Placental pericyte (primary cell): ENCODE results near the gene TPPP2. TPM values are rescaled to one million over a fixed set of nuclear protein-coding genes. Genes with fewer than 3 reads are reported as not detected.

Experiments used
- total RNA-seq: library from RNA; depleted of rRNA; stranded (reverse); fragments of >200 nt; gene quantifications from 2 replicates; pipeline ENCODE4 v1.2.3, GENCODE V29; 2012

The TPPP2 gene
- total RNA-seq = not detected in 2 replicates

GRCh38 chr14:21029917-21030316 lies at the start of gene TPPP2:
Gene TPPP2 (plus strand): TSS chr14:21030217. CDS start chr14:21030582, 365 bp downstream.

DNA sequence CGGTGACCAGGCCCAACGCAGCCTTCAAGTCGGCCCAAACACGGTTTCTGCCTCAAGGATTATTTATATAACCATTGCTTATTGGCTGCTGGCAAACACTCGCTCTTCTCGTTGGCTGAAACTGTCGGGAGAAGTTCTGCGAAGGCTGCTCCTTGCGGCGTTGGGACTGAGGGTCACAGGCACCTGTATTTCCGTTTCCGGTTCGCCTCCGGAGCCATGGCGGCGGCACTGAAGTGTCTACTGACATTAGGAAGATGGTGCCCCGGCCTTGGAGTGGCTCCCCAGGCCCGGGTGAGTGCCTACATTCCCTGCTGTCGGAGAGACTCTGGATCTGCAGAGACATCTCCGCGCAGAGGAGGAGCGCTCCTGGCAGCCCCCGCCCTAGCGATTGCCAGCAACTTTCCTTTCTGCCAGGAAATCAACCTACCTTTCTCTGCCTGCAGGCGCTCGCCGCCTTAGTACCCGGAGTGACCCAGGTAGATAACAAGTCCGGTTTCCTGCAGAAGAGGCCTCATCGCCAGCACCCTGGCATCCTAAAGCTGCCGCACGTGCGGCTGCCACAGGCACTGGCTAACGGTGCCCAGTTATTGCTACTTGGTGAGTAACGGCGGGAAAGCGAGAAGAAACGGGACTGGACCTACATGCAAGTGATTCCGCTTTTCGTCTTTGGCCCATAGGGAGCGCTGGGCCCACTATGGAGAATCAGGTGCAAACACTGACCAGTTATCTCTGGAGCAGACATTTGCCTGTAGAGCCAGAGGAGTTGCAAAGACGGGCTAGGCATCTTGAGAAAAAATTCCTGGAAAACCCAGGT lies 40.0 kb upstream of the TPPP2 start, which contains the start of gene METTL17:
Gene METTL17 (plus strand): TSS at position 194 of the 814 bp plus-strand sequence. CDS start 23 bp downstream, at position 217.

GRCh38 chr14:20998674-20999366 lies 31.2 kb upstream of the TPPP2 start, which contains the start of gene SLC39A2:
Gene SLC39A2 (plus strand): TSS chr14:20999293. CDS start chr14:20999447, 154 bp downstream.

DNA sequence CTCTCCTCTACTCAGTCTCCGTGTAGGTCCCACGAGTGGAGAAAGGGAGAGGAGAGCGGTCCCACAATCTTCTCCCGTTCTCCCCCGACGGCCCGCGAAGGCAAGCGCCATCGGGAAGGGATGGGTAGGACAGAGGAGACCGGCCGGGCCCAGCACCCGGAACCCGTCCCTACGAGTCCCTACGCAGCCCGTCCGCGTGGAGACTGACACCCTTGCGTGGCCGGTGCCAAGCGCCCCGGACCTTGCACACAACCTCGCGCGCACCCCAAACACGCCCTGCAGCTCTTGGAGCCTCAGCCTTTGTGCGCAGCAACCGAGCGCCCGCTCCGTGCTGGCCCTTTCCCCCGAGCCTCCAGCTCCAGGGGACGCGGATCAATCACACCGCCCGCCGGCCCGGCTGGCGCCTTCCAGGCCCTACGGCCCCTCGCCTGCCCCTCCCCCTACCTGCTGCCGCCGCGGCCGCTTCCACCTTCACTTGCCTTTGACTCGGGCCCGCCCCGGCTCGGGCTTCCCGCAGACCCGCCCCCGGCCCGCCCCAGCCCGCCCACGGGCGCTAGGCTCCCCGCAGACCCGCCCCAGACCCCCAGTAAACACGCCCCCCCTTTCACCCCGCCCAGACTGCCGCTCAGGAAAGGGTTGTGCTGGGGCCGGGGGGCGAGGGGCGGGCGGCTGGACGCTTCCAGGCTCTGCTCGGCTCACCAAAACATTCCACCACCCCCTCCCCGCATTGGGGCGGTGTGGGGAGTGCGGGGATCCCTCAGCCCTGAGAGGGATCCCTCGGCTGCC lies 5.2 kb upstream of the TPPP2 start, which contains the start of gene NDRG2:
Gene NDRG2 (minus strand): TSS at position 477 of the 786 bp plus-strand sequence. CDS start 1,746 bp downstream, outside the sequence.

DNA sequence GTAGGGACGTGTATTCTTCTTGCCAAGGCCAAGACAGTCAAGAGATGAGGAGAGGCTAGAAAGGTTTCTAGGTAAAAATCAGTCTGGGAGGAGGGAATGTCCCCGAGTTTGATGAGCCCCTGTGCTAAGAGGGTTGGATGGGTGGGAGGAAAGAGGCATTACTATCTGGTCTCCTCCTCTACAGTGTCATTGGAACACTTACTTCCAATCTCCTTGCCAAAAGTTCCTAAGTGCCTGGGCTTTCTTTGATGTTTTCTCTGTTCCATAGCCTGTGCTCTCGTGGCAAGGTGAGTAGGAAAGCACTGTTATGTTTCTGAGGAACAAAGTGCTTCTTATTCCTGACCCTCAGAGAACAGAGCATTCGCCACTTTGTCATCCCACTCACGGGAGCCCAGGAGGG lies 4.7 kb downstream of the TPPP2 start, which contains the start of gene RNASE13:
Gene RNASE13 (minus strand): TSS at position 101 of the 400 bp plus-strand sequence. CDS start 519 bp downstream, outside the sequence.

DNA sequence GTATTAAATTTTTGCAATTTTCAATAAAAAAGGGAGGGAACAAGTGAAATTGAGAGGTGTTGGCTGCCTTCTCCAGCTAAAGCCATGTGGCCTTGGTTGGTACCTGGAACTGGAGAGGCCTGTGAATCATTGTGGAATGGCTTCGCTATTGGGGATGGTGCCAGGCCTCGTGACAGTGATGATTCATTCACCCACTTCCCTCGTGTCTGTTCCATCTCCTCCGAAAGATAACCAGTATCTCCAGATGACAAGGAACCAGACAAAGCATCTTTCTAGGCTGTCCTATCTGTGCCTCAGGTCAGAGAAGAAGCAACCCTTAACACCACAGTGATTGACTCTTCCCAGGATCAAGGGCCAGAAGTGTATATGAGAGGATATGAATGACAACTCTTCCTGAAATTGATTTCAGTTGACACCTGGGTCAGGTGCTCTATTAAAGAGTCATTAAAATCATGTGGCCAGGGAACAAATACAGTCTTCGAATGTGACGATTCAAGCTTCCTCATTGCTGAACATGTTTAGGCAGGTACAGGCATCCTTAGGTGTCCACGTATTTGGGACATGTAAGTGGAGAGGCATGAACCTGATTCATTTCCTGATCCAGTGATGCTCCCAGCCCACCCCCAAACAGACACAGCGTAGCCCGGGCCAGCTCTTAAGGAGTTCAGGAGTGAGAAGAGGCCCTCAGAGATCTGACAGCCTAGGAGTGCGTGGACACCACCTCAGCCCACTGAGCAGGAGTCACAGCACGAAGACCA lies 11.8 kb downstream of the TPPP2 start, which contains the start of gene RNASE7:
Gene RNASE7 (plus strand): TSS at position 687 of the 758 bp plus-strand sequence. CDS start 631 bp downstream, outside the sequence.

DNA sequence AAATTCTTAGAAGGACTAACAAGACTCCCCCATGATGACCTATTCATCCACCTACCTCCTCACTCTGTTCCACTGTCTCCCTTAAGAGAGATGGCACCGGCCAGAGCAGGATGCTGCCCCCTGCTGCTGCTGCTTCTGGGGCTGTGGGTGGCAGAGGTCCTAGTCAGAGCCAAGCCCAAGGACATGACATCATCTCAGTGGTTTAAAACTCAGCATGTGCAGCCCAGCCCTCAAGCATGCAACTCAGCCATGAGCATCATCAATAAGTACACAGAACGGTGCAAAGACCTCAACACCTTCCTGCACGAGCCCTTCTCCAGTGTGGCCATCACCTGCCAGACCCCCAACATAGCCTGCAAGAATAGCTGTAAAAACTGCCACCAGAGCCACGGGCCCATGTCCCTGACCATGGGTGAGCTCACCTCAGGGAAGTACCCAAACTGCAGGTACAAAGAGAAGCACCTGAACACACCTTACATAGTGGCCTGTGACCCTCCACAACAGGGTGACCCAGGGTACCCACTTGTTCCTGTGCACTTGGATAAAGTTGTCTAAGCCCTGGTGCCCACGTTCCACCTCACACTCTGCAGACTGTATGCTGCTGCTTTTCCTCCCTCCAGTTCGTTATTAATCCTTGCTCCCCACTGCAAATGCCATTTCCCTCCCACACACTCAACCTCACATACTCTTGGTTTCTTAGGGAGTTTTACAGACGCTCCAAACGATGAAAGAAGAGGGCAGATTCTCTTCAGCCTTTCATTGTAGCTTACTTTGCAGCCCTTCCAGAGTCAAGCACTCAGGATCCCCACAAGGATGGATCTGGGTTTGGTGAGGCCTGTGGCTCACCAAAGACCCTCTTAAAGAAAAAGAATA lies 28.0 kb downstream of the TPPP2 start, which contains the start of gene RNASE8:
Gene RNASE8 (plus strand): TSS at position 20 of the 873 bp plus-strand sequence. CDS start 71 bp downstream, at position 91.

GRCh38 chr14:21070083-21070609 lies 40.1 kb downstream of the TPPP2 start, which contains the start of gene ARHGEF40:
Gene ARHGEF40 (plus strand): TSS chr14:21070304. CDS start chr14:21070397, 93 bp downstream.

Other genes with a start within 250 kb of the TPPP2 start
- not detected in 2 replicates for gene RNASE6, start 248.9 kb upstream of the TPPP2 start, total RNA-seq
- 0.43 TPM in 1 of 2 replicates, not detected in the other for gene RNASE1, start 227.4 kb upstream of the TPPP2 start, total RNA-seq
- not detected in 2 replicates for gene RNASE3, start 138.8 kb upstream of the TPPP2 start, total RNA-seq
- gene RNASE2, start 74.7 kb upstream of the TPPP2 start, total RNA-seq = not detected in 2 replicates
- 33.3 and 62.6 TPM in 2 replicates for gene METTL17, start 40.2 kb upstream of the TPPP2 start, total RNA-seq
- 0.14 TPM in 1 of 2 replicates, not detected in the other for gene SLC39A2, start 30.9 kb upstream of the TPPP2 start, total RNA-seq
- 1.7 and 4.2 TPM in 2 replicates for gene NDRG2, start 5.2 kb upstream of the TPPP2 start, total RNA-seq
- not detected in 2 replicates for gene RNASE13, start 4.6 kb downstream of the TPPP2 start, total RNA-seq
- not detected in 2 replicates for gene RNASE7, start 12.1 kb downstream of the TPPP2 start, total RNA-seq
- not detected in 2 replicates for gene RNASE8, start 27.6 kb downstream of the TPPP2 start, total RNA-seq
- 17.5 and 57.3 TPM in 2 replicates for gene ARHGEF40, start 40.1 kb downstream of the TPPP2 start, total RNA-seq
- 1.7 and 7.2 TPM in 2 replicates for gene ZNF219, start 68.4 kb downstream of the TPPP2 start, total RNA-seq
- not detected in 2 replicates for gene TMEM253, start 70.8 kb downstream of the TPPP2 start, total RNA-seq
- not detected in 2 replicates for gene OR5AU1, start 125.8 kb downstream of the TPPP2 start, total RNA-seq
- 451 and 701 TPM in 2 replicates for gene HNRNPC, start 239.2 kb downstream of the TPPP2 start, total RNA-seq
- gene RPGRIP1, start 249.9 kb downstream of the TPPP2 start, total RNA-seq = 0.22 and 0.29 TPM in 2 replicates